WI38 (cell line): ENCODE measurements around the gene ACTG1.

ENCODE experiments used
- H3K4me3 ChIP-seq: 2 replicates; pipeline ENCODE4 v1.5.1; 2011; ENCODE audit warnings: low read depth, mild to moderate bottlenecking, control low read depth, low read length
- CTCF ChIP-seq: IDR thresholded peaks from 2 replicates; pipeline ENCODE4 v1.5.1; 2012; ENCODE audit warnings: low read depth, mild to moderate bottlenecking, control low read depth, low read length

ACTG1 gene

GRCh38 chr17:81509207-81509971 is 3.2 kb downstream of the ACTG1 start:
- H3K4me3 ChIP-seq: peak overlapping the region; percentile 95
- no peak for TF ChIP-seq CTCF

- TF ChIP-seq CTCF: no peak
- peak overlapping the region; percentile 95 for H3K4me3 ChIP-seq
Observed at GRCh38 chr17:81508639-81509206, 3.9 kb downstream of the ACTG1 start.

GRCh38 chr17:81503619-81504018 is 9.0 kb downstream of the ACTG1 start:
- no peak for TF ChIP-seq CTCF
- no peak overlapping the region for H3K4me3 ChIP-seq

- no peak overlapping the region for H3K4me3 ChIP-seq
- TF ChIP-seq CTCF: no peak
Observed at GRCh38 chr17:81502471-81503017, 10.1 kb downstream of the ACTG1 start.

- TF ChIP-seq CTCF: no peak
Observed at GRCh38 chr17:81500047-81500446, 12.6 kb downstream of the ACTG1 start.

GRCh38 chr17:81499601-81499970 is 13.0 kb downstream of the ACTG1 start:
- H3K4me3 ChIP-seq: no peak overlapping the region
- TF ChIP-seq CTCF: no peak

More at GRCh38 chr17:81500047-81500446, 12.6 kb downstream of the ACTG1 start:
- no peak overlapping the region for H3K4me3 ChIP-seq

GRCh38 chr17:81498953-81499600 is 13.5 kb downstream of the ACTG1 start:
- TF ChIP-seq CTCF: no peak
- no peak overlapping the region for H3K4me3 ChIP-seq
